HCT116 (cell line): ENCODE results near the gene RTN4RL1. TPM values are rescaled to one million over a fixed set of nuclear protein-coding genes. Genes with fewer than 3 reads are reported as not detected.

Experiments
- ATAC-seq: fragments of 200-7000 bp; cut with Tn5 transposase; 2 replicates; pipeline ENCODE4 v1.9.1; 2020; ENCODE audit warnings: mild to moderate bottlenecking, moderate library complexity
- BruUV-seq: library from RNA; stranded (reverse); fragments of 400-500 nt; replicated peaks from 2 replicates; lab custom pipeline; 2021; lab: Mats Ljungman, UMichigan
- CTCF ChIA-PET: fragments of 300-600 bp; sonication (Branson Sonifier 250); formaldehyde crosslinking; loops from one replicate; lab custom pipeline; 2021; ENCODE audit warnings: antibody characterized with exemption; lab: Charles Lee
- POLR2A ChIA-PET: fragments of 300-600, 350-600 bp; sonication (Branson Sonifier 250); formaldehyde crosslinking; loops from one replicate; lab custom pipeline; 2021; ENCODE audit warnings: antibody characterized with exemption; lab: Charles Lee
- RAD21 ChIA-PET, 2 experiments: fragments of 300-600 bp; sonication (Branson Sonifier 250); formaldehyde crosslinking; loops; one replicate each; lab custom pipeline; 2023; ENCODE audit warnings: low total read pairs in 2 of 2; ENCODE audit not compliant: uncharacterized antibody in 2 of 2, unreplicated experiment in 2 of 2, low non-redundant PET in 1 of 2; lab: Charles Lee
- DNase-seq: peaks from one replicate; pipeline ENCODE4 v3.0.0-alpha.2; 2010; ENCODE audit warnings: low read depth, low spot score
- H2AFZ ChIP-seq: fragments of 200-600 bp; shearing (Covaris generic), sonication (generic); 2 replicates; pipeline ENCODE4 v1.6.1; 2017; ENCODE audit warnings: low read depth, mixed run types, mixed read lengths, antibody characterized with exemption, low read length; ENCODE audit not compliant: poor library complexity, severe bottlenecking
- H3K27ac ChIP-seq: 2 replicates; pipeline ENCODE4 v1.5.1; 2012; ENCODE audit warnings: low read depth, low read length
- H3K27me3 ChIP-seq: fragments of 200-600 bp; sonication (generic); 2 replicates; pipeline ENCODE4 v1.6.1; 2016; ENCODE audit warnings: mixed run types, low read length, mixed read lengths; ENCODE audit not compliant: insufficient read depth
- H3K36me3 ChIP-seq, 2 experiments: fragments of 200-500 bp in 1 of 2; fragments of 200-600 bp in 1 of 2; sonication (Bioruptor generic) in 1 of 2; sonication (generic) in 1 of 2; 2 replicates each; pipeline versions ENCODE4 v1.5.1 to v1.6.1; 2014 to 2016; ENCODE audit warnings: low read length in 2 of 2, inconsistent platforms in 1 of 2, mixed read lengths in 1 of 2, mixed run types in 1 of 2; ENCODE audit not compliant: insufficient read depth in 2 of 2, control insufficient read depth in 1 of 2
- H3K4me1 ChIP-seq, 2 experiments: fragments of 200-600 bp in 1 of 2; sonication (generic) in 1 of 2; 2 replicates each; pipeline versions ENCODE4 v1.5.1 to v1.6.1; 2012 to 2017; ENCODE audit warnings: low read length in 2 of 2, inconsistent platforms in 1 of 2, mild to moderate bottlenecking in 1 of 2, mixed read lengths in 1 of 2, mixed run types in 1 of 2, moderate library complexity in 1 of 2; ENCODE audit not compliant: insufficient read depth in 2 of 2, control insufficient read depth in 1 of 2
- H3K4me2 ChIP-seq: fragments of 200-600 bp; sonication (generic); 2 replicates; pipeline ENCODE4 v1.6.1; 2017; ENCODE audit warnings: mixed run types, low read length, mixed read lengths
- H3K4me3 ChIP-seq, 2 experiments: fragments of 200-600 bp in 1 of 2; sonication (generic) in 1 of 2; replicated peaks in 1 of 2; 2 replicates each; pipeline ENCODE4 v1.5.1; 2011 to 2016; ENCODE audit warnings: low read length in 2 of 2, control low read depth in 1 of 2, low read depth in 1 of 2, mild to moderate bottlenecking in 1 of 2, mixed read lengths in 1 of 2, mixed run types in 1 of 2
- H3K79me2 ChIP-seq: fragments of 200-600 bp; sonication (generic); 2 replicates; pipeline ENCODE4 v1.6.1; 2017; ENCODE audit warnings: mild to moderate bottlenecking, mixed run types, low read length, moderate library complexity, mixed read lengths; ENCODE audit not compliant: insufficient read depth
- H3K9ac ChIP-seq: fragments of 200-600 bp; sonication (generic); 2 replicates; pipeline ENCODE4 v1.6.1; 2016; ENCODE audit warnings: low read length, mixed read lengths
- H3K9me2 ChIP-seq: fragments of 200-600 bp; sonication (generic), shearing (Covaris generic); 2 replicates; pipeline ENCODE4 v1.6.1; 2017; ENCODE audit warnings: mixed run types, mild to moderate bottlenecking, moderate library complexity; ENCODE audit not compliant: insufficient read depth
- H3K9me3 ChIP-seq, 2 experiments: fragments of 200-500 bp in 1 of 2; fragments of 200-600 bp in 1 of 2; sonication (Bioruptor generic) in 1 of 2; sonication (generic) in 1 of 2; 2 replicates each; pipeline ENCODE4 v1.6.1; 2014 to 2017; ENCODE audit warnings: low read length in 2 of 2, mixed read lengths in 2 of 2, inconsistent platforms in 1 of 2, low read depth in 1 of 2, mild to moderate bottlenecking in 1 of 2, mixed run types in 1 of 2, moderate library complexity in 1 of 2; ENCODE audit not compliant: control insufficient read depth in 1 of 2, insufficient read depth in 1 of 2
- H4K20me1 ChIP-seq: fragments of 200-600 bp; sonication (generic), shearing (Covaris generic); 2 replicates; pipeline ENCODE4 v1.6.1; 2017; ENCODE audit warnings: mixed run types, mild to moderate bottlenecking, moderate library complexity; ENCODE audit not compliant: insufficient read depth
- CBX3 ChIP-seq: IDR thresholded peaks from 2 replicates; pipeline ENCODE4 v1.6.1; 2012; ENCODE audit warnings: low read depth
- CEBPB ChIP-seq: IDR thresholded peaks from 2 replicates; pipeline ENCODE4 v1.6.1; 2012; ENCODE audit warnings: low read depth
- EGR1 ChIP-seq: IDR thresholded peaks from 2 replicates; pipeline ENCODE4 v1.6.1; 2012; ENCODE audit warnings: low read depth
- EZH2 ChIP-seq: fragments of 200-600 bp; sonication (generic); IDR thresholded peaks from 2 replicates; pipeline ENCODE4 v1.6.1; 2017; ENCODE audit warnings: antibody characterized with exemption, mixed run types
- EZH2phosphoT487 ChIP-seq: fragments of 200-600 bp; IDR thresholded peaks from 2 replicates; pipeline ENCODE4 v1.6.1; 2018; ENCODE audit warnings: antibody characterized with exemption, borderline replicate concordance
- FOSL1 ChIP-seq: IDR thresholded peaks from 2 replicates; pipeline ENCODE4 v1.6.1; 2012; ENCODE audit warnings: low read depth
- POLR2AphosphoS5 ChIP-seq: IDR thresholded peaks from 2 replicates; pipeline ENCODE4 v1.6.1; 2011; ENCODE audit warnings: mild to moderate bottlenecking, low read depth, low read length, moderate library complexity
- RAD21 ChIP-seq: IDR thresholded peaks from 2 replicates; pipeline ENCODE4 v1.6.1; 2012; ENCODE audit warnings: low read depth, mild to moderate bottlenecking
- SRF ChIP-seq: IDR thresholded peaks from 2 replicates; pipeline ENCODE4 v1.6.1; 2012; ENCODE audit warnings: low read depth
- ZNF274 ChIP-seq: fragments of 200-500 bp; sonication (Bioruptor generic); IDR thresholded peaks from 2 replicates; pipeline ENCODE4 v1.6.1; 2014; ENCODE audit warnings: mild to moderate bottlenecking, low read depth, low read length, inconsistent platforms
- intact Hi-C: fragments of 100-400 bp; cut with micrococcal nuclease; formaldehyde crosslinking; loops from 2 replicates; pipeline ENCODE4 v1.10.0; 2022
- total RNA-seq: library from RNA; stranded (reverse); gene quantifications from one replicate; pipeline ENCODE4 v1.2.1, GENCODE V29; 2021; ENCODE audit not compliant: unreplicated experiment
- TF ChIP-seq, protein P1 (sequence below): IDR thresholded peaks from 2 replicates; pipeline ENCODE4 v1.6.1; 2011; ENCODE audit warnings: mild to moderate bottlenecking, low read length, moderate library complexity; ENCODE audit not compliant: insufficient replicate concordance; ENCODE audit errors: extremely low read depth
- TF ChIP-seq, protein P2 (sequence below), 3 experiments: fragments of 200-600 bp in 1 of 3; sonication (generic) in 1 of 3; IDR thresholded peaks in 2 of 3; conservative IDR thresholded peaks in 1 of 3; 2 replicates each; pipeline ENCODE4 v1.5.1; 2012 to 2017; ENCODE audit warnings: low read depth in 2 of 3, low read length in 2 of 3, antibody characterized with exemption in 1 of 3, borderline replicate concordance in 1 of 3, control low read depth in 1 of 3, mild to moderate bottlenecking in 1 of 3, mixed read lengths in 1 of 3, mixed run types in 1 of 3, moderate library complexity in 1 of 3; ENCODE audit not compliant: insufficient read depth in 1 of 3
- TF ChIP-seq, protein P3 (sequence below): IDR thresholded peaks from 2 replicates; pipeline ENCODE4 v1.6.1; 2012
- TF ChIP-seq, protein P4 (sequence below): IDR thresholded peaks from 2 replicates; pipeline ENCODE4 v1.6.1; 2012

The RTN4RL1 gene
- total RNA-seq, 1 experiment from 2014 or later, result 3.7 TPM

DNA sequence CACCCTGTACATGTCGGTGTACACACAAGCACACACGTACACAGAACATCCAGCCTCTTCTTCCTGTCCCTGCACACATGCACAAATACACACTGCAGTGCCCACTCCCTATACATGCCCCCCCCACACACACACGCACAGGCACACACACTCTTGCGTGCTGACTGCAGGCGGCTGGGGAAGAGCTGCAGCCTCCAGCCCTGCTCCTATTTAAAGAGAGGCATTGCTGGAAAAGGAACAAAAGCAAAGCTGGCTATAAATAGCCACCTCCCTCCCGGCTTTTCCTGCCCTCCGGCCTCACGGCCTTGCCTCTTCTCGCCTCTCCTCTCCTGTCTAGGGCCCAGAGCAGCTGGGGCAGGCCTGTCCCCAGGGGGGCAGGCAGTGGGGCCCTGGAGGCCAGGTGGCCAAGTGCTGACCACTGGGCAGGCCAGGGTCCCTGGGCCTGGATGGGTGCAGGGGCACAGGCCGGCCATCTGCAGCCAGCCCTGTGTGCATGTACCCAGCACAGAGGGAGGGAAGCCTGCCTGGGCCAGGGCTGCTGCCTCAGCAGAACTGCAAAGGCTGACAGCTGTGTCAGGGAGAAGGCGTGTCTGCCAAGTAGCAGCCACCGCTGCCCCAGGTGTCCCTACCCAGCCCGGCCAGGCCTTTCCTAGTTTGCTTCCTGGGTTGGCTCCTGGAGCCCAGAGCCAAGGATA is 25.4 kb downstream of the RTN4RL1 start:
- POLR2A ChIA-PET, result no interaction called here
- RAD21 ChIA-PET, result no interaction called here

DNA sequence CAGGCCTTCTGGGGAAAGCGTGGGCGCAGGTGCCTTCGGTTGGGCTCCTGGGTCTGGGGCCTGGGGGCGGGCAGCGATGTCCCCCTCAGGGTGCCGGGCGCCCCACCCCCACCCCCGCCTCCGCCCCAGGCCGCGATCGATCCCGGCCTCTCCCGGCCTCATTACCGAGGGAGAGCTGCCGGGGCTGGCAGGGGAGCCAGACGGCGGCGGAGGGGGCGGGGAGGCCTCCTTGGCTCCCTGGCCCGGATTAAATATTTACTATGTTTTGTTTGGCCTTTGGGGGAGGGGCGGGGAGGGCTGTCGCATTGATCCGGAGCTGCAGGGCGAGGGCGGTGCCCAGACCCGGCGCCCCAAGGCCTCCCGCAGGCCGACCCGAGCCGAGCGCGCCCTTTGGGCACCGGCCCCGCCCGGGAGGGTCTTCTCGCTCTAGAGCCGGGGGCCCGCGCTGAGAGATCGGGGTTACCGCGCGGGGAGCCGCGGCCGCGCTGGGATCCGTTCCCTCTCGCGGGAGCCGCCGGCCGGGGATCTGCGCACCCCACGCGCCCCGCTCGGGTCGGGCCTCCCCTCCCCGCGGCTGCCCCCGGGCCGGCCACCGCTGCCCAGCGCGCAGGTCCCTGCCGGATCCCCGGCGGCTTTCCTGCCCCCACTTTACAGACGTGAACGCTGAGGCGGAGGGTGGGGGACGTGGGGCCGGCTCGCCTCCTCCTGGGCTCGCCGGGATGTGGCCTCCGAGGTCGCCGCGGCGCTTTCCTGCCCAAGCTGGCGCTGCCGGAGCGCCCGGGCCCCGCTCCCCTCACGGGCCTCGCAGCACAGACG is 27.0 kb downstream of the RTN4RL1 start:
- ChIA-PET POLR2A (no interaction called here), RAD21 (no interaction called here), CTCF (no interaction called here)
- H3K4me1 ChIP-seq, result peaks cover 11 to 20% of the 10 kb centered on the region in 2 experiments; a peak in 3 of 4 replicates
- H4K20me1 ChIP-seq, result no peaks in the 10 kb centered on the region
- H3K27me3 ChIP-seq, result no peaks in the 10 kb centered on the region
- no peak overlapping the region for H2AFZ ChIP-seq
- no peaks in the 10 kb centered on the region for H3K36me3 ChIP-seq
- peak overlapping the region; percentile 27; the same call in 1 of the 2 replicates for H3K4me2 ChIP-seq
- no peak for ATAC-seq
- DNase-seq, result no peak
- no peaks in the 10 kb centered on the region for H3K79me2 ChIP-seq
- H3K9me3 ChIP-seq, result no peaks in the 10 kb centered on the region
- intact Hi-C loops, result no loop called here
- BruUV-seq, result no TSS peak
- H3K9me2 ChIP-seq, result no peaks in the 10 kb centered on the region
- no peak overlapping the region for H3K4me3 ChIP-seq
- no peak overlapping the region for H3K9ac ChIP-seq
- H3K27ac ChIP-seq, result no peak overlapping the region
- TF ChIP-seq SRF, result no peak
- TF ChIP-seq FOSL1, result no peak
- TF ChIP-seq, protein P1, sequence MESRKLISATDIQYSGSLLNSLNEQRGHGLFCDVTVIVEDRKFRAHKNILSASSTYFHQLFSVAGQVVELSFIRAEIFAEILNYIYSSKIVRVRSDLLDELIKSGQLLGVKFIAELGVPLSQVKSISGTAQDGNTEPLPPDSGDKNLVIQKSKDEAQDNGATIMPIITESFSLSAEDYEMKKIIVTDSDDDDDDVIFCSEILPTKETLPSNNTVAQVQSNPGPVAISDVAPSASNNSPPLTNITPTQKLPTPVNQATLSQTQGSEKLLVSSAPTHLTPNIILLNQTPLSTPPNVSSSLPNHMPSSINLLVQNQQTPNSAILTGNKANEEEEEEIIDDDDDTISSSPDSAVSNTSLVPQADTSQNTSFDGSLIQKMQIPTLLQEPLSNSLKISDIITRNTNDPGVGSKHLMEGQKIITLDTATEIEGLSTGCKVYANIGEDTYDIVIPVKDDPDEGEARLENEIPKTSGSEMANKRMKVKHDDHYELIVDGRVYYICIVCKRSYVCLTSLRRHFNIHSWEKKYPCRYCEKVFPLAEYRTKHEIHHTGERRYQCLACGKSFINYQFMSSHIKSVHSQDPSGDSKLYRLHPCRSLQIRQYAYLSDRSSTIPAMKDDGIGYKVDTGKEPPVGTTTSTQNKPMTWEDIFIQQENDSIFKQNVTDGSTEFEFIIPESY, result no peak
- TF ChIP-seq CBX3, result no peak
- no peak for TF ChIP-seq ZNF274
- TF ChIP-seq EZH2, result no peak
- TF ChIP-seq CEBPB, result no peak
- no peak for TF ChIP-seq RAD21
- TF ChIP-seq, protein P2, sequence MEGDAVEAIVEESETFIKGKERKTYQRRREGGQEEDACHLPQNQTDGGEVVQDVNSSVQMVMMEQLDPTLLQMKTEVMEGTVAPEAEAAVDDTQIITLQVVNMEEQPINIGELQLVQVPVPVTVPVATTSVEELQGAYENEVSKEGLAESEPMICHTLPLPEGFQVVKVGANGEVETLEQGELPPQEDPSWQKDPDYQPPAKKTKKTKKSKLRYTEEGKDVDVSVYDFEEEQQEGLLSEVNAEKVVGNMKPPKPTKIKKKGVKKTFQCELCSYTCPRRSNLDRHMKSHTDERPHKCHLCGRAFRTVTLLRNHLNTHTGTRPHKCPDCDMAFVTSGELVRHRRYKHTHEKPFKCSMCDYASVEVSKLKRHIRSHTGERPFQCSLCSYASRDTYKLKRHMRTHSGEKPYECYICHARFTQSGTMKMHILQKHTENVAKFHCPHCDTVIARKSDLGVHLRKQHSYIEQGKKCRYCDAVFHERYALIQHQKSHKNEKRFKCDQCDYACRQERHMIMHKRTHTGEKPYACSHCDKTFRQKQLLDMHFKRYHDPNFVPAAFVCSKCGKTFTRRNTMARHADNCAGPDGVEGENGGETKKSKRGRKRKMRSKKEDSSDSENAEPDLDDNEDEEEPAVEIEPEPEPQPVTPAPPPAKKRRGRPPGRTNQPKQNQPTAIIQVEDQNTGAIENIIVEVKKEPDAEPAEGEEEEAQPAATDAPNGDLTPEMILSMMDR (IDR thresholded peaks at IDR 0.05 in 2 of 3, conservative IDR thresholded peaks at IDR 0.05 in 1 of 3; ENCODE audit: borderline replicate concordance in 1 of 3, insufficient read depth in 1 of 3, low read depth in 2 of 3, low read length in 2 of 3), result no peak
- TF ChIP-seq, protein P3, sequence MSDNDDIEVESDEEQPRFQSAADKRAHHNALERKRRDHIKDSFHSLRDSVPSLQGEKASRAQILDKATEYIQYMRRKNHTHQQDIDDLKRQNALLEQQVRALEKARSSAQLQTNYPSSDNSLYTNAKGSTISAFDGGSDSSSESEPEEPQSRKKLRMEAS, result no peak
- TF ChIP-seq POLR2AphosphoS5, result no peak

More for the DNA sequence above, 25.4 kb downstream of the RTN4RL1 start:
- intact Hi-C loops, result no loop called here
- Histone ChIP-seq H3K27ac (peak overlapping the region; percentile 12; the same call in 1 of the 2 replicates), H3K36me3 (no peaks in the 10 kb centered on the region), H3K4me1 (peaks cover 11 to 20% of the 10 kb centered on the region in 2 experiments; a peak in 3 of 4 replicates), H3K9me2 (no peaks in the 10 kb centered on the region), H3K4me3 (no peak overlapping the region), H3K4me2 (peak overlapping the region; percentile 33), H3K9ac (no peak overlapping the region), H3K79me2 (no peaks in the 10 kb centered on the region), H2AFZ (no peak overlapping the region), H3K9me3 (no peaks in the 10 kb centered on the region), H4K20me1 (no peaks in the 10 kb centered on the region), H3K27me3 (no peaks in the 10 kb centered on the region)
- BruUV-seq, result no TSS peak
- ATAC-seq (peak; percentile 41), DNase-seq (no peak)
- CTCF ChIA-PET, result no interaction called here
- TF ChIP-seq POLR2AphosphoS5 (no peak), EGR1 (no peak), EZH2phosphoT487 (no peak)
- TF ChIP-seq, protein P4, sequence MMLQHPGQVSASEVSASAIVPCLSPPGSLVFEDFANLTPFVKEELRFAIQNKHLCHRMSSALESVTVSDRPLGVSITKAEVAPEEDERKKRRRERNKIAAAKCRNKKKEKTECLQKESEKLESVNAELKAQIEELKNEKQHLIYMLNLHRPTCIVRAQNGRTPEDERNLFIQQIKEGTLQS, result no peak
- TF ChIP-seq, all 23 proteins: peak for 0
